Fibroblast of skin of left biceps (primary cell): ENCODE data around the gene SKAP1.
"Not testable (repeated sequence)": the region's sequence is repeated elsewhere in the genome, so short reads cannot be mapped to it uniquely, and the experiment has no call there.

ENCODE experiments used
- DNase-seq, 2 experiments: peaks; one replicate each; pipeline ENCODE4 v3.0.0-alpha.2; 2013; ENCODE audit warnings: low read depth in 2 of 2

The SKAP1 gene

DNA sequence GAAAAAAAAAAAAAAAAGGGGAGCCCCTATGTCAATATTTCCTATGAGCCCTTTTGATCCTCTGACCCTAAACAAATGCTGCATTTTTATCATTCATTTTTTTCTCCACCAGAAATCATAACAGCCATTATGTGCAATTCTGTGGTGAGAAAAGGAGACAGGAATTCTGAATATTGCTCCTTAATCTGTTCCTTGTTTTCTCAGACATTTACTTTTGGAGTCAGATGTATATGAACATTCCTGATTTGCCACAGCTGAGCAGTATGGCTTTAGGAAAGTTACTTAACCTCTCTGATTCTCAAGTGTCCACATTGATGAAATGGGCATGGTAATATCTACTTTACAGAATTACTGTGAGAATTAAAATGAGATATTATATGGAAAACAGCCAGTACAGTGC is 144.4 kb downstream of the SKAP1 start:
- DNase-seq = no peak

DNA sequence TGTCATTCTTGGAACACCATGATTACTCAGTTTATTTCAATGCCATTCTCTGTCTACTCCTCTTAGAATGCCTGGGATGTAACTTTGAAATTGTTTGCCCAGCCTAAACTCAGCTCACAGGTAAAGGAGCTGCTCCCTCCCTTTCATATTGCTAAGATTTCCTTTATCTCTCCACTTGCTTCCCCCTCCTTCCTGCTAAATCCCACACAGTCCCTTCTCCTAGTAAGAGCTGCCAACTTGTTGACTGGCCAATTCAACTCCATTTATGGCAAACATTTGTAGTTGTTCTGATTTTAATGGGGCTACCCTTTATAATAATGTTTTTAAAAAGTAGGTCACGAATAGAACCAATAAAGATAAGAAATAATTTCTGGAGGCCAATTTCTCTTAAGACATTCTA is 146.1 kb downstream of the SKAP1 start:
- no peak for DNase-seq

DNA sequence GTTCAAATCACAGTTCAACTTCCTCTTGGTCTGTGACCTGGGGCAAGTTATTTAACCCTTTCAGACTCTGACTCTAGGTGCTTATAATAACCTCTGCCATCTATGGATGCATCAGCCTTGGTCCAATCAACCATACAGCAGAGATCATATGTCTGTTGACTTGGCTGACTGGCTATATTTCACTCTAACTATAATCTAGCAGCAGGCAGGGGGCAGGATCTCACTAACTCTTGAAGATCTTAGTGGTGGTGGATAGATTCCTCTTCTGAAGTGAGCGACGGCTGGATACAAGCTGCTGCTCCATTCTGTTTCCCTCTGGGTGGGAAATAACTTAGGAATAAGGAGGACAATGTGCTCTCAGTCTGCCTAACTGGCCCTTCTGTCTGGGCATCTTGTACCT is 146.6 kb downstream of the SKAP1 start:
- no peak for DNase-seq

DNA sequence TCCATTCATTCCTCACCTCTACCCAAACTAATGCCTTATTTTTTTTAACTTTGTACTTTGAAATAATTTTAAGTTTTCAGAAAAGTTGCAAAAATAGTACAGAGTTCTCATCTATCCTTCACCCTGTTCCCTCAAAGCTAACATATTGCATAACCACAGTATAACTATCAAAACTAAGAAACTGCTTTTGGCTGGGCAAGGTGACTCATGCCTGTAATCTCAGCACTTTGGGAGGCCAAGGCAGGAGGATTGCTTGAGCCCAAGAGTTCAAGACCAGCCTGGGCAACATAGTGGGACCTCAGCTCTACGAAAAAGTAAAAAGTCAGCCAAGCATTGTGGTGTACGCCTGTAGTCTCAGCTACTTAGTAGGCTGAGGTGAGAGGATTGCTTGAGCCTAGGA is 147.7 kb downstream of the SKAP1 start:
- DNase-seq = no peak

DNA sequence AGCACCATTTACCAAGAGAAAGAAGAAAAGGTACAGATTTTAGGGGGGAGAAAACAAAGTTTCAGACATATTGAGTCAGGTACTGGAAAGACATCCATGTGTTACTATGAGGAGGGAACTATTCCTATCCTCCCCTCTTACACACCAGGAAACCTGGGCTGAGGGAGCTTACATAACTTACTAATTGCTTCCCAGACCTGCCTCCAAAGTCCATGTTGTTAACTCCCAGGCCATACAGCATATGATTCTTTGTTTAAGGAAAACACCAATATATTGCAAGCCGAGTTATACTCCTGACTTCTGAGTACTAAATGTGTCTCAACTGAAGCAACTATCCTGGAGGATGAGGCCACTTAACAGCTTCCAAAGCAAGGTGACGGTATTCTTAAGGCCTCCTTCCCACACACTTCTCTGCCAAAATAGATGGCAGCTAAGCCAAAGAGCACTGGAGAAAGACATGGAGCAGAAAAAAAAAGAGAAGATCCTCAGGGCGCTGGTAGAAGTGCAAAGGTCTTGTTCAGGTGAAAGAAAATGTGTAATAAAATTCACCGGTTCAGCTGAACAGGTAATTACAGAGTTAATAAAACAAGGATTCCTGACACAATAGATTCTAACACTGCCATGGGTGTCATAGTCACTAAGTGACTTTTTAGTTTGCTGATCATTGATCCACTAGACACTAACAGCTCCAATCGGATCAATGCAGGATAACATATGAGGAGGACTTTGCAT is 151.1 kb downstream of the SKAP1 start:
- DNase-seq = no peak

DNA sequence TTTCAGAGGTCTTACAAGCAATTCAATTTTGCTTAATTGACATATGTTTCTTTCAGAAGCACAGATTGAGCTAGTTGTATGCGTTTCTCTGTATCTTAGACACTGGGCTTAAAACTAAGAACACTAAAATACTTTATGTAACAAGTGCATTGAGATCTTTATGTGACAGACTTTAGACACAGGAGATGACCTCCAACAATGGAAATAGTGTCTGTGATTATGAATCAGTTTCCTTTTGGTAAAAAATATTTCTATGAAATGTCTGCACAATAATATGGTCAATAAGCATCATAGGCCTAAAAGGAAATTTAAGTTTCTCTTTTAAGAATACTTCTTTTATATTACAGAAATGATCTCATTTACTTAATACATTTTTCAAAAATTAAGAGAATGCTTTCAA is 153.2 kb downstream of the SKAP1 start:
- DNase-seq = no peak

DNA sequence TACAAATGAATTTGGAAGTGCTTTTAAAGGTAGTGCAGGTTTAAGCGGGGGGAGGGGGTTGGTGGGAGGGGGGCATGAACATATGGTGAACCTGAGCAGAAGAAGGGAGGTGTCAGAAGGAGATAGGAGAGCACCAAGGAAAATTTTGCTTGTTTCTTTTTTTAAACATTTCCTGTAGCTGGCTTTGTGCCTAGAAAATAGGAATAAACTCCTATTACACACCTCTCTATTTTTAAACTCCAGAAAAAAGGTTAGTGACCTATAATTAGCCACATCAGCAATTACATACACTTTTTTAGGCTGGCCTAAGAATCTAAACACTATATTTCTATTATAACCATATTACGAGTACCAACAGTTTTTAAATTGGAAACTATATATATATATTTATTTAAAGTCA is 159.1 kb downstream of the SKAP1 start:
- DNase-seq = no peak

DNA sequence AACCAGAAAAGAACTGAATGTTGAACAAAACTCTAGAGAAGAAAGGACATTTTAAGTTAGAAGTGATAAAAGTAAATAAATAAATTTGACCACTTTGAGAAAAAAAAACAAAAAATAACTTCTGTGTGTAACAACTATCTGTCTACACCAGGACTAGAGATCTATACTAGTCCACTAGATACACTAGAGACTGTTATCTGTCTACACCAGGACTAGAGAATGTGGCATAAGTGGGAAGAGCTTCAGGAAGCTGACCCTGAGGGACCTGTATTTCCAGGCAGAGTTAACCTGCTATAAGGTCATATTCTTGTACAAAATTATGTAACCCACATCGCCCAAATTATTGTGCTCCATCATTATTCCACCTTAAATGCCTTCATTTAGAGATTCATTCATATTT is 160.8 kb downstream of the SKAP1 start:
- no peak for DNase-seq

DNA sequence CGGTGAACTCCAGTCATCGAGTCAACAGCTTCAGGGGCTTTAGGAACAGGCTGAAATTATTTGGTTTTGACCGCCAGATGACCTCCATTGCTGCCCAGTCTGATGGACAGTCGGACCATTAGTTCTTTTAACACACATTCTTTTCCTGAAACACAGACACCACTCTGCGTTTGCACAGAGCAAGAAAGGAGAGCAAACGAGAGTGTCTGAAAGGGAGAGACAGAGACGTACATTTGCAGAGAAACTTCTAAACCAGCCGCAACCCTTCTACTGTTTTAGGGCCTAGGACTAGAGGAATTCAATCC is 166.3 kb downstream of the SKAP1 start:
- no peak for DNase-seq

DNA sequence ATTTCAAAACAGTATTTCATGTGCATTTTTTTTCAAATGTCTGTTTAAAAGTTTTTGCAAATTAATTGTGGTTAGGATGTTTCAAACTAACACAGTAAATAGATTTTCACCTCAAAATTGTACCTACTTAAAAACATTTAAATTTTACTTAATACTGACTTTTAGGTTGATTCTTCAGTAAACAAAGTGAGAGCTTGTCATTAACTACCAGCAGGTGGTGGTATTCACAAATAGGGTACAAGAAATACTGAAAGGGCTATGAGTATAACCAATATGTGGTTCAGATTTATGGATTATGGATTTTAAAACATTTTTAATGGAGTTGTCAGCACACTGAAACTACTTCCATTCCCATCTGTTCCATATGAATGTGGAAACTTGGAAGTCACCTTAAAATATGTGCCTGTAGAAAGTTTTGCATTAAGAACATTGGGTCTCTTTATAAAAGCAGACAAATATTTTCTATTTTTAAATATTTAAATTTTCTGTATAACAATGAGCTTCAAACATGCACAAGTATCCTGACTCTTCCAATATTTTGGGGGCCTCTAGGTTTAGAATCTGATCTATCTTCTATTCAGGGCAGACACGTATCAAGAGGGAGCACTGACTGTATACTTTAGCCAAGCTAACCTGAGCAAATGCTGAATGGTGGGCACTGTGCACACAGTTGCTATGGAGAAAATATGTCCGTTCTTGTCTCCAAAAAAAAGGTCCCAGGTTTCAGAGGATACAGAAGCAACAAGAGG is 166.9 kb downstream of the SKAP1 start:
- no peak for DNase-seq

DNA sequence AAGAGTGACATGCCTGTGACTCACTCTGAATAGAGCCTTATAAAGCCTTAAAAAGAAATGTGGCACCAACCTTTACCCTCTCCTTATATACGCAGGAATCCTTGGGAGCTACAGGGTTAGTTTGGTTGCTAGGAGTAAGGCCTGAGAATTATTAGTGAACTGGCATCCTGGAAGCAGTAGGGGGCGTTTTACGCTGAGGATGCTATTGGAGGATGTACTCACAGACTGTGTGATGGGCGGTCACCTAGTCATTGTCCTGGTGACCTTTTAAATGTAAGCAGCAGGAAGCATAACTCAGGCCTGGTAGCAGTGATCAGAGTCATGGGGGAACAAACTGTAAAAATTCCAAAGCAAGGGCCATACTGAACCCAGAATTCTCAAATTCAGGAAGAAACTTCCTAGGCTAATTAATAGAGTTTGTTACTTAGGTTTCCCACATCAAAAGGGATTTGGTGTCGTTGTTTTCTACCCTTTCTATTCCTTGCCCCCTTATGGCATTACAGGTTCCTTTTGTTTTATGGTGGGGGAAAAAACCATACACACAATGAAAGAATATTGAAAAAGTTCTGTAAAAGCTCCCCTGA is 168.6 kb downstream of the SKAP1 start:
- no peak for DNase-seq

DNA sequence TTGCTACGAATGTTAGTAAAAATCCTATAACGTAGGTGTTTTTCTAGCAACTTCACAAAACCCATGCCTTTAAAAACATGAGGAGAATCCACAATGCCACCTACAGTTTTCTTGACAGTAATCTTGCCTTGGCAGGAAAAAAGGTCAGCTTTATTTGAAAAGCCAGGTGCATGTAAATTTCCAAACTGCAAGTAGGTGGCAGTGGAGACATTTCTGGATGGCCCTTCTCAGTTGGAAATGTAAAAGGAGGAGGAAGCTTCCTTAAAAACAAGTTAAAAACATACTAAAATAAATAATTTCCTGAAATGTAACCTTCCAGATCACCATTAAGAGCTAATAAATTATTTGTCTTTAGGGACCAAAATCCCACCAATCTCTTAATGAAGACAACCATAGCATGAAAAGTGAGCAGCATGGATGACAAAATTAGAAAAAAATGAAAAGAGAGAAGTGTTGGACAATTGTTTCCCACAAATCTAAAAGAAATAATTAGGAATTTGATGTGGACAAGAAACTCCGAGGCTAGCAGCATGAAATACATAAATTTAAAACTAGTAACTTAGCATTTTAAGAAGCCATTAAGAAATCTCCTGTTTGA is 170.2 kb downstream of the SKAP1 start:
- DNase-seq = no peak

DNA sequence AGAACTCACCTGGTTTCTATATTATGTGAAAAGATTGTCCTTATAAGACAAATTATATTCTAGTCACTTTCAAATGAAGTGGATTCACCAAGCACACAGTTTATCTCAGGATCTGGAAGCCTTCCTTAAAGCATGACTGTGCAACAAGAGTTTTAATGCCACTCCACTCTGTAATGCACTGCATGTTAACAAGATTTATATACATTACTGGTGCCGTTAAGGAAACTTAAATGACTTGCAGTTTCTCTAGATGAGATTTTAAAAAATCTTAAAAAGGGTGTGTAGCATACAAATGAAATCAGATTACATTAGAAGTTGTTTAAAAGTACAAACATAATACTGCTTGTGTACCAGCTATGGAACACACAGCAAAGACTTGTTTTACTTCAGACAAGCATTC is 171.7 kb downstream of the SKAP1 start:
- DNase-seq = no peak

DNA sequence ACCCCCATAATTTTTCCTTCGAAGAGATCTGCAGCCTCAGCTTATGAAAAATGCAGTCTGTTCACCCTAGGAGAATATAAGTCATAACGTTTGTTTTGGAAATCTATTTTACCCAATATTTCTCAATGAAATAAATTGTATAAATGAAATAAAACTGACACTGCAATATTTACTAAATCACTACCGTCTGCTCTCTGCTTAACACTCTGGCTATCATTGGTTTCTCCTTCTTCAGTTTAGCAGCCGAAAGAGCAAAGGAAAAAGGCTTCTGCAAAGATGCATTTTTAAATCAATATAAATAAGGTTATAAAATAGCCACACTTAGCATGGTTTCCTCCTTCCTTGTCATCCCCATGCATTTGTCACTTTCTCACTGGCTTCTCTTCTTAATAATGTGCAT is 174.3 kb downstream of the SKAP1 start:
- no peak for DNase-seq

DNA sequence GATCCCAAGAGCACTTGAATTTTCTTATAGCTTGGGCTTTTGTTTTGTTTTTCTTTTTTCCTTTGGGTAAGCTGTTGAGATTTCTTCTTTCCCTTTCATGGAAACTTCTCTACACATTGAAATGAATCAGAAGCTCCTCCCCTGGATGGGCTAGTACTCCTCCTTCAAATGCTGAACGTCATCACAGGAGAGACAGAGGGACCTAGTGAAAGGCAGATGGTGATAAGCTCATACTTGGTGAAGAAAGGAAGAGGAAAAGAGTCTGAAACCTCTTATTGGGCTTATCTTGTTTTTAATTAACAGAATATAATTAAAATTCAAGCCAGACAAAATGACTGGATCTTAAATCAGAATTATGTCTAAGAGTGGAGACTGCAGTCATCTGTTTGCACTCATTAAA is 175.1 kb downstream of the SKAP1 start:
- DNase-seq = no peak

DNA sequence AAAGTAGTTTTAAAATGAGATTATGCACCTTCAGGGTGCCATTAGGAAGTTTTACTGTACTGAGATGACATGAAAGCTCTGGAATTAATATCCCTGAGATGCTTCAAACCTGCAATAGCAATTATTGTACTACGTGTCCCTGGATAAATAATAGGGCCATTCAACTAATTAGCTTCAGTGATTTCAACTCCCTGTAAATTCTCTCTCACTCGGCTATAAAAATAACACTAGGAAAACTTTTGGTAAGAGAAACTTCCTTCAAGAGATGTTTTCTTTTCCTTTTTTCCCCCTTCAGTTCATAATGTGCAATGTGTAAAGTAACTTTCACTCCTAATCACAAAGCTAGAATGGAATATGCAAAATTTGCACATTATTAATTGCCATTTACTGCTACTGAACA is 176.0 kb downstream of the SKAP1 start:
- no peak for DNase-seq

DNA sequence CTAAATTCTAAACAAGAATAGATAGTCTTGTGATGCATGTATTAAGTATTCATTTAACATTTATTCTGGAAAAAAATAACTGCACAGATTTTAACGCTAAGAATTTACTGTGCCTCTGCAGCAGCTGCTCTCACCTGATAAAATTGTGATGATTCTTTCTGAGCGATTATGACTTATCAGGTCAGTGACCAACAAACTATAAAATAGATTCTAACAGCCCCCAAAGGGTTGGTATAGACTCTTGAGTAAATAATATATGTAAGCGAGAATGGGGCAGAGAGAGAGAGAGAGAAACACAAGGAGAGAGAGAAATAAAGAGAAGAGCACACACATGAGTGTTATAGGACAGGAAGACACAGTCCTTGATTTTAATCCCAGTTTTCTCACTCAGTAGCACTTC is 178.1 kb downstream of the SKAP1 start:
- DNase-seq = no peak

DNA sequence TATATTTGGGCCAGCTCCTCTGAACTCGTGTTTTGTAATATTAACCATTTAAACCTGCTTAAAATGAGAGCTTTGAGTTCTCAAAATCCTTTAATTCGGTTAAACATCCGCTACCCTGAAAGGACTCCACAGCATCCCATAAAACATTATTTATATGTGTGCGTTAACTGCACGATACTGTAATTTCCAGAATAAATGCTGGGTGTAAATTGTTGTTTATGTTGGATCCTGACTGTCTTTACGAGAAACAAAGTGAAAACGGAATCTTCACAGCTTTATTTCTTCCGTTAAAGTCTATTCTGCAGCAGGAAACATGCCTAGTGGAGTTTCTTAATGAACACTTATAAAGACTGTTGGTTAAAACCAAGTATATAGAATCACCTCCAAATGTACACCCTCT is 179.1 kb downstream of the SKAP1 start:
- DNase-seq = no peak

DNA sequence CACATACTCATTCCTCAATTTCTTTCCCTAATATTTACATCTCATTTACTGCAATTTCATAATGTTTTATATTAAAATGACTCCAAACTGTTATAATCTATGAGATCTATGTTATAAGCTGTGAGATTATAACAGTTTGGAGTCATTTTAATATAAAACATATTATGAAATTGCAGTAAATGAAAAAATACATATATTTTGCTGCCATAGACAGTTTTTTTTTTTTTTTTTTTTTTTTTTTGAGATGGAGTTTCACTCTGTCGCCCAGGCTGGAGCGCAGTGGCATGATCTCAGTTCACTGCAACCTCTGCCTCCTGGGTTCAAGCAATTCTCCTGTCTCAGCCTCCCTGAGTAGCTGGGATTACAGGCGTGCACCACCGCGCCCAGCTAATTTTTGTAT is 180.0 kb downstream of the SKAP1 start:
- not testable (repeated sequence) for DNase-seq

DNA sequence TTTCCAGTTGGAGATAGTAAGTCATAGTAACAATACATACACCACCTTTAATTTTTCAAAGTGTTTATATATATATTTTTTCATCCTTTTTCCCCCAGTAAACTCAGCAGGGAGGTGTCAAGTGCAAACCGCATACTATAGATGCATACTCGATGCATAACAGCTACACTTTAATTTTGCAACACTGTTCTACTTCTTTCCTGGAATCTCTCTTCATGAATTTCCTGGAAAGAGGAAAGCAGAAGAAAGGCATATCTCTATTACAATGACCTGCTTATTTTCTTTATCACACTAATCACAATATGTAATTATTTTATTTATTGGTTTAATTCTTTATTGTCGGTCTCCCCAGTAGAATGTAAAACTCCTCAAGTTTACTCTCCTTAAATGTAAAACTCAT is 182.4 kb downstream of the SKAP1 start:
- no peak for DNase-seq

DNA sequence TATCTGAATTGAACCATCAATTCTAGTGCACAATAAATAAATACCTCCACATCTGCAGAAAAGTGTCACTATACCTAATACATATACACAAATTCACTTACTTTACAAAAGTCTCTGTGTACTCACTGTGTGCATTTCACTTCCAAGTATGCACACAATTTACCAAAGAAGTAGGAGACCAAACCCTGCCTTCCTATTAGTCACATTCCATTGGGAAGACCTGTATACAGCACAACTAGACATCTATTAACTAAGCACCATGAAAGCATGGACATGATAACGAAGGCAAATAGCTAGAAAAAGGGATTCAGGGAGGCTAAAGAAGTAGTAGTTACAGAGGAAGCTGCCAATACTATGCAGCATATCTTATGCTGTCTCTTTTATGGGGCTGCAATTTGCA is 183.0 kb downstream of the SKAP1 start:
- no peak for DNase-seq

DNA sequence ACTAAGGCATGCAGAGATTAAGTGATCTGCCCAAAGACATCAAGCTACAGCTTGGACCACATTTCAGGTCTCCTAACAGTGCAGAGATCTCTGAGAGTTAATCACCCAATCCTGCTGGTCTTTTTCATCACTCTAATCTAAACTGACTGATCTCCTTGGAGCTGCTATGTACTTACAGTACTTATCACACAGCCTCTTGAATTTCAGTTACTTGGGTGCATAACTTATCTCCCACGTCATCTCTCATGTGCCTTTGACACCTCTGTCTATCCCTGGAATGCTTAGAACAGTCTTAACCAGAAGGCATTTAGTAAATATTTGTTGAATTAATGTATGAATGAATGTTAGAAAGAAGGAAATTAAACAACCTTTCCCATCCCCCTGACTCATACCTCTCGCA is 183.4 kb downstream of the SKAP1 start:
- no peak for DNase-seq

DNA sequence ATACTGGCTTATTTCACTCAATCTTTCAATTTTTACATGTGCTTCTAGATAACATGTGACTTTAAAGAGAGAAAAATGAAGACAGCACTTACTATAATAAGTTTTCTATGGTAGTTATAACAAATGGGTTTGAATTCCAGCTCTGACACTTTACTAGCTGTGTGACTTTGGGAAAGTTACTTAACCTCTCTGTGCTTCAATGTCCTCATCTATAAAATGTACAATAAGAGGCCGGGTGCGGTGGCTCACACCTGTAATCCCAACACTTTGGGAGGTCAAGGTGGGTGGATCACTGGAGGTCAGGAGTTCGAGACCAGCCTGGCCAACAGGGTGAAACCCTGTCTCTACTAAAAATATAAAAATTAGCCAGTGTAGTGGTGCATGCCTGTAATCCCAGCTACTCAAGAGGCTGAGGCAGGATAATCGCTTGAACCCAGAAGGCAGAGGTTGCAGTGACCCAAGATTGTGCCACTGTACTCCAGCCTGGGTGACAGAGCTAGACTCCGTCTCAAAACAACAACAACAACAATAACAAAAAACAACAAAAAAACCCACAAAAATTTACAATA is 184.5 kb downstream of the SKAP1 start:
- not testable (repeated sequence) for DNase-seq
